Stimulated activated CD4-positive, alpha-beta T cell treated with anti-CD3 and anti-CD28 coated beads, Interleukin-2, amount 100 ng/mL, for 4 hours (primary cell): ENCODE results near the gene MOCS3.

Experiments used
- DNase-seq: peaks from one replicate; pipeline ENCODE4 v3.0.0-alpha.2; 2020; ENCODE audit warnings: low read depth

MOCS3 gene

GRCh38 chr20:50983321-50983720 lies 24.7 kb downstream of the MOCS3 start:
- DNase-seq, result no peak

GRCh38 chr20:50987493-50988210 lies 29.0 kb downstream of the MOCS3 start:
- DNase-seq, result peak; percentile 43

- DNase-seq, result no peak
These were observed 32.5 kb downstream of the MOCS3 start for GRCh38 chr20:50991076-50991475.

GRCh38 chr20:50992336-50992732 lies 33.7 kb downstream of the MOCS3 start:
- no peak for DNase-seq

- DNase-seq, result no peak
These were observed 34.3 kb downstream of the MOCS3 start for GRCh38 chr20:50992733-50993457.

- DNase-seq, result no peak
These were observed 35.3 kb downstream of the MOCS3 start for GRCh38 chr20:50993876-50994275.

- DNase-seq, result no peak
These were observed 36.9 kb downstream of the MOCS3 start for GRCh38 chr20:50995506-50995905.

GRCh38 chr20:50996901-50997865 lies 38.6 kb downstream of the MOCS3 start:
- DNase-seq, result no peak

- DNase-seq, result no peak
These were observed 40.7 kb downstream of the MOCS3 start for GRCh38 chr20:50999355-50999754.

GRCh38 chr20:51001430-51002265 lies 43.0 kb downstream of the MOCS3 start:
- DNase-seq, result no peak

GRCh38 chr20:51002633-51003032 lies 44.0 kb downstream of the MOCS3 start:
- no peak for DNase-seq

- DNase-seq, result no peak
These were observed 45.1 kb downstream of the MOCS3 start for GRCh38 chr20:51003753-51004152.

- no peak for DNase-seq
These were observed 45.7 kb downstream of the MOCS3 start for GRCh38 chr20:51004305-51004727.

- DNase-seq, result no peak
These were observed 46.2 kb downstream of the MOCS3 start for GRCh38 chr20:51004781-51005180.

- no peak for DNase-seq
These were observed 46.6 kb downstream of the MOCS3 start for GRCh38 chr20:51005214-51005613.

- DNase-seq, result no peak
These were observed 50.1 kb downstream of the MOCS3 start for GRCh38 chr20:51008718-51009117.

- no peak for DNase-seq
These were observed 50.9 kb downstream of the MOCS3 start for GRCh38 chr20:51009303-51010042.

GRCh38 chr20:51010043-51010365 lies 51.4 kb downstream of the MOCS3 start:
- no peak for DNase-seq

GRCh38 chr20:51010932-51011331 lies 52.3 kb downstream of the MOCS3 start:
- no peak for DNase-seq

- no peak for DNase-seq
These were observed 52.9 kb downstream of the MOCS3 start for GRCh38 chr20:51011479-51011878.

- no peak for DNase-seq
These were observed 53.7 kb downstream of the MOCS3 start for GRCh38 chr20:51012357-51012756.
